ENCODE measurements around the gene PACSIN1.

PACSIN1 gene

GRCh38 chr6:34425498-34426410 is 40.1 kb upstream of the PACSIN1 start, which contains the start of gene RPS10:
TSS of gene RPS10 (minus strand) at chr6:34426069. CDS start at chr6:34425221, 848 bp downstream.
- H3K4me3 ChIP-seq (ENCODE audit: low read depth, low read length) = peak within 1 kb of the TSS; percentile 98
- no peak for TF ChIP-seq CTCF (IDR thresholded peaks at IDR 0.05; ENCODE audit: low read depth, low read length)

- no peak for TF ChIP-seq CTCF (IDR thresholded peaks at IDR 0.05; ENCODE audit: low read depth, low read length)
- H3K4me3 ChIP-seq (ENCODE audit: low read depth, low read length) = no peak overlapping the region
Observed at GRCh38 chr6:34435916-34436315, 30.0 kb upstream of the PACSIN1 start.

- no peak for TF ChIP-seq CTCF (IDR thresholded peaks at IDR 0.05; ENCODE audit: low read depth, low read length)
- no peak overlapping the region for H3K4me3 ChIP-seq (ENCODE audit: low read depth, low read length)
Observed at GRCh38 chr6:34436803-34437643, 28.9 kb upstream of the PACSIN1 start.

GRCh38 chr6:34437644-34437970 is 28.3 kb upstream of the PACSIN1 start:
- TF ChIP-seq CTCF (IDR thresholded peaks at IDR 0.05; ENCODE audit: low read depth, low read length) = no peak
- H3K4me3 ChIP-seq (ENCODE audit: low read depth, low read length) = no peak overlapping the region

- H3K4me3 ChIP-seq (ENCODE audit: low read depth, low read length) = no peak overlapping the region
- no peak for TF ChIP-seq CTCF (IDR thresholded peaks at IDR 0.05; ENCODE audit: low read depth, low read length)
Observed at GRCh38 chr6:34438705-34439104, 27.2 kb upstream of the PACSIN1 start.

GRCh38 chr6:34439442-34439841 is 26.4 kb upstream of the PACSIN1 start:
- no peak overlapping the region for H3K4me3 ChIP-seq (ENCODE audit: low read depth, low read length)
- no peak for TF ChIP-seq CTCF (IDR thresholded peaks at IDR 0.05; ENCODE audit: low read depth, low read length)

- TF ChIP-seq CTCF (IDR thresholded peaks at IDR 0.05; ENCODE audit: low read depth, low read length) = no peak
- H3K4me3 ChIP-seq (ENCODE audit: low read depth, low read length) = no peak overlapping the region
Observed at GRCh38 chr6:34441526-34441925, 24.4 kb upstream of the PACSIN1 start.
